MV-4-11 (cell line): ENCODE results near the gene MAIP1.
"Not testable (repeated sequence)": the region's sequence is repeated elsewhere in the genome, so short reads cannot be mapped to it uniquely, and the experiment has no call there.

Experiments used
- DNase-seq: peaks from one replicate; lab custom pipeline; 2025; lab: John Stamatoyannopoulos, UW

The MAIP1 gene

GRCh38 chr2:199955339-199956061 is at the start of gene MAIP1, which contains the start of gene TYW5:
TSS of gene MAIP1 (plus strand) at chr2:199955582. CDS start at chr2:199955799, 217 bp downstream.
TSS of gene TYW5 (minus strand) at chr2:199955491. CDS start at chr2:199955470, 21 bp downstream.
- DNase-seq = peak; percentile 79

- peak; percentile 59 for DNase-seq
Observed at GRCh38 chr2:199907008-199907714, 48.2 kb upstream of the MAIP1 start.

- no peak for DNase-seq
Observed at GRCh38 chr2:199910338-199911051, 44.9 kb upstream of the MAIP1 start.

GRCh38 chr2:199911052-199911876 is 44.1 kb upstream of the MAIP1 start, which contains the start of gene C2orf69:
TSS of gene C2orf69 (plus strand) at chr2:199911293. CDS start at chr2:199911439, 146 bp downstream.
- DNase-seq = peak; percentile 98

GRCh38 chr2:199911877-199912161 is 43.6 kb upstream of the MAIP1 start:
- DNase-seq = no peak

GRCh38 chr2:199912553-199913114 is 42.7 kb upstream of the MAIP1 start:
- DNase-seq = not testable (repeated sequence)

GRCh38 chr2:199914372-199914958 is 40.9 kb upstream of the MAIP1 start:
- no peak for DNase-seq

- DNase-seq = no peak
Observed at GRCh38 chr2:199916980-199917379, 38.4 kb upstream of the MAIP1 start.

- peak; percentile 50 for DNase-seq
Observed at GRCh38 chr2:199922856-199923255, 32.5 kb upstream of the MAIP1 start.

GRCh38 chr2:199923924-199924323 is 31.5 kb upstream of the MAIP1 start:
- no peak for DNase-seq

- no peak for DNase-seq
Observed at GRCh38 chr2:199926806-199927205, 28.6 kb upstream of the MAIP1 start.

GRCh38 chr2:199928226-199928625 is 27.2 kb upstream of the MAIP1 start:
- no peak for DNase-seq

GRCh38 chr2:199928626-199929025 is 26.8 kb upstream of the MAIP1 start:
- DNase-seq = no peak

GRCh38 chr2:199929262-199929661 is 26.1 kb upstream of the MAIP1 start:
- DNase-seq = no peak

GRCh38 chr2:199932312-199932855 is 23.0 kb upstream of the MAIP1 start:
- no peak for DNase-seq

GRCh38 chr2:199933466-199933865 is 21.9 kb upstream of the MAIP1 start:
- DNase-seq = no peak

- no peak for DNase-seq
Observed at GRCh38 chr2:199936554-199936953, 18.8 kb upstream of the MAIP1 start.

- DNase-seq = peak; percentile 77
Observed at GRCh38 chr2:199940373-199940772, 15.0 kb upstream of the MAIP1 start.

GRCh38 chr2:199943373-199943772 is 12.0 kb upstream of the MAIP1 start:
- DNase-seq = no peak

GRCh38 chr2:199946196-199946595 is 9.2 kb upstream of the MAIP1 start:
- no peak for DNase-seq

- DNase-seq = no peak
Observed at GRCh38 chr2:199946836-199947235, 8.5 kb upstream of the MAIP1 start.
